NT2/D1 (cell line): Measurements from ENCODE around the gene G6PC3.

ENCODE experiments used
- YY1 ChIP-seq: IDR thresholded peaks from 2 replicates; pipeline ENCODE4 v1.6.1; 2011; ENCODE audit not compliant: insufficient read length, insufficient read depth
- ZNF274 ChIP-seq: IDR thresholded peaks from 2 replicates; pipeline ENCODE4 v1.6.1; 2011; ENCODE audit warnings: mild to moderate bottlenecking, low read depth, low read length

GRCh38 chr17:44038604-44039011 is 31.9 kb upstream of the G6PC3 start:
- TF ChIP-seq YY1 (no peak), ZNF274 (no peak)
